ENCODE data around the gene OR5K1.

Gene OR5K1

DNA sequence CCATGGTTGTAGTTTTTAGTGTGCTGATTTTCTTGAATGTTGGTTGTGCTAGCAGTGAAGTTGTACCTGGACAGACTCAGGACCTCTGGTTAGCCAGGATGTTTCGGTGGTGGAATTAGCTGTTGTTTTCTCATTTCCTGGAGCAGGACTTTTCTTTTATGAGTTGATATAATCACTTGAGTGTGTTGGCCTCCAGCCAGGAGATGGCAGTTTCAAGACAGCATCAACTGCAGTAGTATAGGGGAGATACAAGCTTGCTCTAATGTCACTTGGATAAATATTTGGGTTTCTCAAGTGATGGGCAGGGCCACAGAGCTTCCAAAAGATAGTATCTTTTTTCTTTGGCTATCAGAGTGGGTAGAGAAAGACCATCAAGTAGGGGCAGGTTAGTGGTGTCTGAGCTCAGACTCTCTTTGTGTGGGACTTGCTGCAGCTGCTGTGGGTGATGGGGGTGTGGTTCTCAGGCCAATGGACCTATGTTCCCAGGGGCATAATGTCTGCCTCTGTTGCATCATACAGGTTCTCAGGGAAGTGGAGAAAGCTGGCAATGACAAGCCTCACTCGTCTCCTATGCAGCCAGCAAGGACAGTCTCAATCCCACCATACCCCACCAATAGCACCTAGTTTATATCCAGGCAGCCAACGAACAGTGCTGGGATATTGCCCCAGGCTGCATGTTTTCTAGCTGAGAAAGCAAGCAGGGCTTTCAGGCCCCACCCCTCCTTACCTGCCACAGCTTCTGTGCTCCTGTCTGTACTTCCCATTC lies 19.9 kb downstream of the OR5K1 start:
- POLR2A ChIA-PET, result no interaction called here
- CTCF ChIA-PET, result no interaction called here
- DNase-seq (ENCODE audit: low read depth, low spot score), result no peak
- H3K4me3 ChIP-seq (ENCODE audit: low read depth, low read length), result no peak overlapping the region
- TF ChIP-seq, protein P1, sequence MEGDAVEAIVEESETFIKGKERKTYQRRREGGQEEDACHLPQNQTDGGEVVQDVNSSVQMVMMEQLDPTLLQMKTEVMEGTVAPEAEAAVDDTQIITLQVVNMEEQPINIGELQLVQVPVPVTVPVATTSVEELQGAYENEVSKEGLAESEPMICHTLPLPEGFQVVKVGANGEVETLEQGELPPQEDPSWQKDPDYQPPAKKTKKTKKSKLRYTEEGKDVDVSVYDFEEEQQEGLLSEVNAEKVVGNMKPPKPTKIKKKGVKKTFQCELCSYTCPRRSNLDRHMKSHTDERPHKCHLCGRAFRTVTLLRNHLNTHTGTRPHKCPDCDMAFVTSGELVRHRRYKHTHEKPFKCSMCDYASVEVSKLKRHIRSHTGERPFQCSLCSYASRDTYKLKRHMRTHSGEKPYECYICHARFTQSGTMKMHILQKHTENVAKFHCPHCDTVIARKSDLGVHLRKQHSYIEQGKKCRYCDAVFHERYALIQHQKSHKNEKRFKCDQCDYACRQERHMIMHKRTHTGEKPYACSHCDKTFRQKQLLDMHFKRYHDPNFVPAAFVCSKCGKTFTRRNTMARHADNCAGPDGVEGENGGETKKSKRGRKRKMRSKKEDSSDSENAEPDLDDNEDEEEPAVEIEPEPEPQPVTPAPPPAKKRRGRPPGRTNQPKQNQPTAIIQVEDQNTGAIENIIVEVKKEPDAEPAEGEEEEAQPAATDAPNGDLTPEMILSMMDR (IDR thresholded peaks at IDR 0.05; ENCODE audit: insufficient read depth, low read length, missing control alignments), result no peak

DNA sequence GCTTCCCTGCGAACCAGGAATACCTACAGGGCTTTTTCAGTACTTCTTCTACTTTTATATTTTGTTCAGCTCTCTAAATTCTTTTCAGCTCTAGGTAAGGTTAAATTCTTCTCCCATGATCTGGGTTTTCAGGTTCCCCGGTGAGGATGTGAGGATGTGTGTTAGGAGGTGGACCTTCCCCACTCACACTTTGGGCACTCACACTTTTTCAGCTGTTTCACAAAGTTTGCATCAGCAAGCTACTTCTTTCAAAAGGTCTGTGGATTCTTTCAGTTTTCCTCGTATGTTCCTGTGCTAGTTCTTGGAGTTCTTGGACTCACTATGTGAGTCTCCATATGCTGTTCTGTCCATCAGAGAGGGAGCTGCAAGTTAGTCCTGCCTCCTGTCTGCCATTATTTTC lies 20.6 kb downstream of the OR5K1 start:
- DNase-seq (ENCODE audit: low read depth, low spot score), result no peak
- POLR2A ChIA-PET, result no interaction called here
- CTCF ChIA-PET, result no interaction called here
- no peak overlapping the region for H3K4me3 ChIP-seq (ENCODE audit: low read depth, low read length)
- TF ChIP-seq, protein P1 (IDR thresholded peaks at IDR 0.05; ENCODE audit: insufficient read depth, low read length, missing control alignments), result no peak

DNA sequence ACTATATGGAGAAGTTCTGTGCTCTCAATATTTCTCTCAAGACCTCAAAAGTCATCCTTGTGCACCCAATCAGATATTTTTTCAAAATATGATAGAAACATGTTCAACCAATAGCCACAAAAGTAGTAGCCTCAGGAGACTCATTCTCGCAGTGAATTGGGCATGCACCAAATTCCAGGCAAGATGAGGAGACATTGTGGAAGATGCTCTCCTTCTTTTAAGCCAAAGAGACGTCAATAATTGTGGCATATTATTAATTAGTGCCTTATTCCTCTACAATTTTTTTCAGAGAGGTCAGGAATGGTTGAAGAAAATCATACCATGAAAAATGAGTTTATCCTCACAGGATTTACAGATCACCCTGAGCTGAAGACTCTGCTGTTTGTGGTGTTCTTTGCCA lies 34.4 kb downstream of the OR5K1 start, which contains the start of gene OR5K2:
Gene OR5K2 (plus strand): TSS at position 301 of the 400 bp plus-strand sequence. CDS start 0 bp downstream, at position 301.
- ChIA-PET POLR2A (no interaction called here), CTCF (no interaction called here)
- TF ChIP-seq, protein P1 (IDR thresholded peaks at IDR 0.05; ENCODE audit: insufficient read depth, low read length, missing control alignments), result no peak
- DNase-seq (ENCODE audit: low read depth, low spot score), result no peak
- H3K4me3 ChIP-seq (ENCODE audit: low read depth, low read length), result no peak within 1 kb of the TSS

DNA sequence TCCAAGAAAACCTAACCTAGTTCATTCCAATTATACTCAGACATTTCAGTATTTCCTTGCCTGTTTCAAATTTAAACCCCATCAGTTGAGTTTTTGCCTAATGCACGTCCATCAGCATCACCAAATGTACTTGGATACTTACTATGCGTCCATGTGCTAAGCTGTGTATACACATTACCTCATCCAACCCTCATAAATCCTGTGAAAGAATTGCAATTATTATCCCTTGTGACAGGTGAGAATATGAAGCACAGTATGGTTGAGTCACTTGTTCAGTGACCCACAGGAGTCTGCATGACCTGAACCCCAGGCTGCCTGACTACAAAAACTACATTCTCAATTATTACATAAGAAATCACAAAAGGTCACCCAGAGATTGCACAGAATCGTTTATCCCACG lies 37.0 kb downstream of the OR5K1 start:
- no peak overlapping the region for H3K4me3 ChIP-seq (ENCODE audit: low read depth, low read length)
- ChIA-PET CTCF (no interaction called here), POLR2A (no interaction called here)
- no peak for DNase-seq (ENCODE audit: low read depth, low spot score)
- TF ChIP-seq, protein P1 (IDR thresholded peaks at IDR 0.05; ENCODE audit: insufficient read depth, low read length, missing control alignments), result no peak

DNA sequence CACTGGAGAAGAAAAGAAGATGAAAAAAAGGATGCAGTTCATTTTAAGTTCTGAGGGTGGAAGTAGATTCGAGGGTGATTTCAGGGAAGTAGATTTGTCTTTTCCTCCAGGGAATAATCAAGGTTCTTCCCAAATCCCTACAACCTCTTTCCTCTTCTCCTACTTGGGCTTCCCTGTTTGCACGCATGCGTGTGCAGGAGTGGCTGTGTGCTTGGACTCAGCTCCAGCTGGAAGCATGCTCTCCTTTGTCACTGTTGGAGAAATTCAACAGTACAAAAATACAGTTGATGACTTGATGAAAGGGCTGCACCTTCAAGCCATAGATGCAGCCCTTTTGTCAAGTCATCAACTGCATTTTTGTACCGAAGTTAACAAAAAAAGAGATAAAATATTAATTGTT lies 38.3 kb downstream of the OR5K1 start:
- H3K4me3 ChIP-seq (ENCODE audit: low read depth, low read length), result no peak overlapping the region
- CTCF ChIA-PET, result no interaction called here
- POLR2A ChIA-PET, result no interaction called here
- TF ChIP-seq, protein P1 (IDR thresholded peaks at IDR 0.05; ENCODE audit: insufficient read depth, low read length, missing control alignments), result no peak
- no peak for DNase-seq (ENCODE audit: low read depth, low spot score)

DNA sequence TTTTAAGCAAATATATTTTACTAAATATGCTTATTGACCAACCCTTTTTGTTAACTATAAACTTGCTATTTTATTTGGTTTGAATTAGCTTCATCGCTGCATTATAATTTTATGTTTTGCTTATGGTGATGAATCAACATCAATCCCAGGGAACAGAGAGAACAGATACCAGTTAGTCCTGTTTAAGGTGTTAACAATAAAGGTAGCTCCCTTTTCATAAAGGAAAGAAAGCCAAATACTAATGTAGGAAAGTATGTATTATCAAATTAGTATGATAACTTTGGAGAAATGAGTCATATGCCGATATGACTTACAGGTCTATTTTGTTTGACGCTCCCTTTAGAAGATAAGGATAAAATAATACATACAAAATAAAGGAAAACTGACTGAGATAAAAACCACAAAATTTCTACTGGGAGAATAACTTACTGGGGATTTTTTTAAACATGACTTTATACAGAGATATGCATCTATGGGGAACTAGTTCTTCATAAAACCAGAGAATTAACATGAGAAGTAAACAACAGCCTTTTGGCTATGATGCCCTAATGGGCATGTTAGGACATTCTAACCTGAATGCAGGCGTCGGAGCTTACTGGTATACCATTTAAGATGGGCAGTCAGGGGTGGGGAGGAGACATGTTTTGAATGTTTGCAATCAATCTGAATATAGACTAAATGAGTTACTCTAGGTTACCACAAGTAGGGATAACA lies 39.0 kb downstream of the OR5K1 start:
- TF ChIP-seq, protein P1 (IDR thresholded peaks at IDR 0.05; ENCODE audit: insufficient read depth, low read length, missing control alignments), result no peak
- POLR2A ChIA-PET, result no interaction called here
- no peak overlapping the region for H3K4me3 ChIP-seq (ENCODE audit: low read depth, low read length)
- CTCF ChIA-PET, result no interaction called here
- no peak for DNase-seq (ENCODE audit: low read depth, low spot score)

All from AG04449 (cell line).